Stimulated activated CD4-positive, alpha-beta T cell treated with anti-CD3 and anti-CD28 coated beads, Interleukin-2, amount 100 ng/mL, for 48 hours (primary cell): ENCODE measurements around the gene RHOA.

Source experiments
- DNase-seq, 2 donors: peaks; one replicate each; pipeline ENCODE4 v3.0.0-alpha.2; 2020

The RHOA gene

GRCh38 chr3:49313896-49314688 lies 97.7 kb downstream of the RHOA start:
- no peak for DNase-seq

- no peak for DNase-seq
Measured at GRCh38 chr3:49311283-49311682, 100.5 kb downstream of the RHOA start.

DNA sequence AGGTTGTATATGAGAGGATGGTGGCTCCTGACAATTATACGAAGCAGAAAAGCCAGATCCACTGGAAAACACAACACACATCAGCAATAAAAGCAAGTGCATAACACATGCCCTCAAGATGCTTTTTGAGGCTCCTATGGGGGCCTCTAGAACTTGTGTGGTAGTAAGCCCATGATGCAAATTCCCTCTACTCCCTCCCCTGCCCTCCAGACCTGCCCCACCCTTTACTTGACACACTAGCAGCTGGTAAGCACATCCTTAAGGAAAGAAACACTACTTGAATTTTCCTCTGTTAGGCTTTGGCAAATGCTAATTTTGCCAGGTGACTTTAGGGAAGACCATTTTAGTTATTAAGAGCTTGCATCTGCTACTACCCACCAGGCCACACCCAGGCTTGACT lies 101.1 kb downstream of the RHOA start:
- DNase-seq = no peak
